OCI-LY7 (cell line): Measurements from ENCODE around the gene ZSCAN22. TPM values are rescaled to one million over a fixed set of nuclear protein-coding genes. Genes with fewer than 3 reads are reported as not detected.
A peak's percentile ranks its signal among the peaks of the same experiment; 100 is the strongest.
"Not testable (repeated sequence)": the region's sequence is repeated elsewhere in the genome, so short reads cannot be mapped to it uniquely, and the experiment has no call there.

Experiments used
- BruUV-seq: library from RNA; stranded (reverse); fragments of 400-500 nt; replicated peaks from 2 replicates; lab custom pipeline; 2021; lab: Mats Ljungman, UMichigan
- CTCF ChIA-PET: fragments of 300-600 bp; sonication (Branson Sonifier 250); formaldehyde crosslinking; loops from one replicate; lab custom pipeline; 2022; ENCODE audit warnings: antibody characterized with exemption; ENCODE audit not compliant: unreplicated experiment; lab: Charles Lee
- POLR2A ChIA-PET: fragments of 300-600 bp; sonication (Branson Sonifier 250); formaldehyde crosslinking; loops from one replicate; lab custom pipeline; 2022; ENCODE audit warnings: antibody characterized with exemption; lab: Charles Lee
- DNase-seq: peaks from one replicate; pipeline ENCODE4 v3.0.0-alpha.2; 2015; ENCODE audit warnings: low spot score
- H2AFZ ChIP-seq: fragments of 200-600 bp; sonication (generic), shearing (Covaris generic); 2 replicates; pipeline ENCODE4 v1.6.1; 2014; ENCODE audit warnings: mild to moderate bottlenecking, antibody characterized with exemption, low read length, moderate library complexity
- H3K27ac ChIP-seq: fragments of 200-600 bp; sonication (generic); 2 replicates; pipeline ENCODE4 v1.5.1; 2014; ENCODE audit warnings: mixed run types, low read depth, mild to moderate bottlenecking, moderate library complexity, low read length, inconsistent platforms; ENCODE audit not compliant: poor library complexity, severe bottlenecking
- H3K36me3 ChIP-seq: fragments of 200-600 bp; sonication (generic); 2 replicates; pipeline ENCODE4 v1.6.1; 2014; ENCODE audit warnings: mild to moderate bottlenecking, antibody characterized with exemption, low read length, moderate library complexity, mixed read lengths; ENCODE audit not compliant: insufficient read depth
- H3K4me1 ChIP-seq: fragments of 200-600 bp; sonication (generic); 2 replicates; pipeline ENCODE4 v1.5.1; 2014; ENCODE audit warnings: mild to moderate bottlenecking, low read length; ENCODE audit not compliant: insufficient read depth, poor library complexity, severe bottlenecking
- H3K4me2 ChIP-seq: fragments of 200-600 bp; sonication (generic); 2 replicates; pipeline ENCODE4 v1.6.1; 2014; ENCODE audit warnings: mild to moderate bottlenecking, low read length
- H3K4me3 ChIP-seq: fragments of 200-600 bp; sonication (generic); 2 replicates; pipeline ENCODE4 v1.5.1; 2014; ENCODE audit warnings: mild to moderate bottlenecking, low read depth, low read length; ENCODE audit not compliant: poor library complexity, severe bottlenecking
- H3K79me2 ChIP-seq: fragments of 200-600 bp; sonication (generic); 2 replicates; pipeline ENCODE4 v1.6.1; 2016; ENCODE audit warnings: low read depth, mild to moderate bottlenecking, low read length, moderate library complexity, mixed read lengths; ENCODE audit not compliant: insufficient read depth
- H3K9me2 ChIP-seq: fragments of 200-600 bp; sonication (generic); 2 replicates; pipeline ENCODE4 v1.6.1; 2016; ENCODE audit warnings: mild to moderate bottlenecking, low read length, mixed read lengths; ENCODE audit not compliant: insufficient read depth
- H3K9me3 ChIP-seq: fragments of 200-600 bp; sonication (generic); 2 replicates; pipeline ENCODE4 v1.6.1; 2014; ENCODE audit warnings: mild to moderate bottlenecking, mixed run types, low read length, mixed read lengths
- H4K20me1 ChIP-seq: fragments of 200-600 bp; sonication (generic); 2 replicates; pipeline ENCODE4 v1.6.1; 2014; ENCODE audit warnings: mild to moderate bottlenecking, antibody characterized with exemption, low read length, moderate library complexity, mixed read lengths; ENCODE audit not compliant: insufficient read depth
- EZH2phosphoT487 ChIP-seq: fragments of 200-600 bp; sonication (generic); IDR thresholded peaks from 2 replicates; pipeline ENCODE4 v1.6.1; 2018; ENCODE audit warnings: low read depth, borderline replicate concordance, mild to moderate bottlenecking, mixed run types, antibody characterized with exemption, low read length, moderate library complexity, mixed read lengths
- intact Hi-C: fragments of 100-400 bp; cut with micrococcal nuclease; formaldehyde crosslinking; loops from one replicate; pipeline ENCODE4 v1.10.0; 2022; ENCODE audit not compliant: unreplicated experiment
- total RNA-seq, 2 experiments: library from RNA; depleted of rRNA in 1 of 2; stranded (reverse); fragments of >200 nt in 1 of 2; shearing (Covaris generic) in 1 of 2; gene quantifications; 2 replicates each; pipeline ENCODE4 v1.2.3, GENCODE V29; 2014 to 2022
- TF ChIP-seq, protein P1 (sequence below): fragments of 200-600 bp; sonication (generic); conservative IDR thresholded peaks from 2 replicates; pipeline ENCODE4 v1.5.1; 2014; ENCODE audit warnings: mild to moderate bottlenecking, antibody characterized with exemption, low read length, moderate library complexity, mixed read lengths

ZSCAN22 gene
- total RNA-seq, 2 experiments from 2014 or later = 3.3 to 3.7 TPM

- peak overlapping the region; percentile 90 for H2AFZ ChIP-seq
- TSS peak; percentile 93 for BruUV-seq
Measured at GRCh38 chr19:58346961-58347929, 20.5 kb downstream of the ZSCAN22 start.

DNA sequence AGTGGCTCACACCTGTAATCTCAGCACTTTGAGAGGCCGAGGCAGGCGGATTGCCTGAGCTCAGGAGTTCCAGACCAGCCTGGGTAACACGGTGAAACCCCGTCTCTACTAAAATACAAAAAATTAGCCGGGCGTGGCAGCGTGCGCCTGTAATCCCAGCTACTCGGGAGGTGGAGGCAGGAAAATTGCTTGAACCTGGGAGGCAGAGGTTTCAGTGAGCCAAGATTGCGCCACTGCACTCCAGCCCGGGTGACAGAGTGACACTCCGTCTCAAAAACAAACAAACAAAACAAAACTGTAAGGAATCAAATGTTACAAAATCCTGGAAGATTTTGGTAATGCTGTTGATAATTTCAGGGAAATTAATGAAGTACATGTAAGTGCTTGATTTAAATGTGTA is 21.3 kb downstream of the ZSCAN22 start:
- H3K9me2 ChIP-seq, H3K36me3 ChIP-seq, BruUV-seq, H3K9me3 ChIP-seq, CTCF ChIA-PET, H4K20me1 ChIP-seq, DNase-seq: not testable (repeated sequence)
- POLR2A ChIA-PET = interaction anchor here (0.9 to 2.6 kb wide), 3 partner anchors 13 to 32 kb away, joined by 3 to 21 read pairs (median 4); partner anchors contain the start of gene ZNF497
- intact Hi-C loops = loop anchor here (5.0 kb wide), 1 partner anchor 129 kb away; the partner anchor contains the start of gene ZNF446
- Histone ChIP-seq H2AFZ (peak overlapping the region; percentile 68), H3K4me2 (peak overlapping the region; percentile 100), H3K79me2 (peaks cover 11% of the 10 kb centered on the region), H3K4me1 (peaks cover 18% of the 10 kb centered on the region), H3K27ac (peak overlapping the region; percentile 44), H3K4me3 (peak overlapping the region; percentile 79)

More at GRCh38 chr19:58346961-58347929, 20.5 kb downstream of the ZSCAN22 start:
- peaks cover 11% of the 10 kb centered on the region for H3K79me2 ChIP-seq
- 0 out of 2 replicates have a peak, but pooled peaks cover 4% of the 10 kb centered on the region for H3K36me3 ChIP-seq
- intact Hi-C loops = loop anchor here (2.0 to 5.0 kb wide), 3 partner anchors 20 to 130 kb away; partner anchors contain the start of genes ZNF446, ZNF8 and ZSCAN22
- ChIA-PET POLR2A (interaction anchor here (0.9 to 2.6 kb wide), 2 partner anchors 16 to 33 kb away, joined by 4 to 21 read pairs; partner anchors contain the start of gene ZNF497), CTCF (no interaction called here)
- peak; percentile 89 for DNase-seq
- no peaks in the 10 kb centered on the region for H3K9me2 ChIP-seq
- peaks cover 4% of the 10 kb centered on the region; the same call in 1 of the 2 replicates for H4K20me1 ChIP-seq
- TF ChIP-seq EZH2phosphoT487 = no peak
- TF ChIP-seq, protein P1, sequence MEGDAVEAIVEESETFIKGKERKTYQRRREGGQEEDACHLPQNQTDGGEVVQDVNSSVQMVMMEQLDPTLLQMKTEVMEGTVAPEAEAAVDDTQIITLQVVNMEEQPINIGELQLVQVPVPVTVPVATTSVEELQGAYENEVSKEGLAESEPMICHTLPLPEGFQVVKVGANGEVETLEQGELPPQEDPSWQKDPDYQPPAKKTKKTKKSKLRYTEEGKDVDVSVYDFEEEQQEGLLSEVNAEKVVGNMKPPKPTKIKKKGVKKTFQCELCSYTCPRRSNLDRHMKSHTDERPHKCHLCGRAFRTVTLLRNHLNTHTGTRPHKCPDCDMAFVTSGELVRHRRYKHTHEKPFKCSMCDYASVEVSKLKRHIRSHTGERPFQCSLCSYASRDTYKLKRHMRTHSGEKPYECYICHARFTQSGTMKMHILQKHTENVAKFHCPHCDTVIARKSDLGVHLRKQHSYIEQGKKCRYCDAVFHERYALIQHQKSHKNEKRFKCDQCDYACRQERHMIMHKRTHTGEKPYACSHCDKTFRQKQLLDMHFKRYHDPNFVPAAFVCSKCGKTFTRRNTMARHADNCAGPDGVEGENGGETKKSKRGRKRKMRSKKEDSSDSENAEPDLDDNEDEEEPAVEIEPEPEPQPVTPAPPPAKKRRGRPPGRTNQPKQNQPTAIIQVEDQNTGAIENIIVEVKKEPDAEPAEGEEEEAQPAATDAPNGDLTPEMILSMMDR = no peak
- peaks cover 18% of the 10 kb centered on the region for H3K4me1 ChIP-seq
- H3K9me3 ChIP-seq = no peaks in the 10 kb centered on the region
- H3K27ac ChIP-seq = peak overlapping the region; percentile 44
- H3K4me3 ChIP-seq = peak overlapping the region; percentile 79
- peak overlapping the region; percentile 100 for H3K4me2 ChIP-seq

GRCh38 chr19:58349590-58349989 is 22.8 kb downstream of the ZSCAN22 start:
- H3K4me1 ChIP-seq = peaks cover 18% of the 10 kb centered on the region
- H3K27ac ChIP-seq = no peak overlapping the region
- TF ChIP-seq, protein P1 = no peak
- TF ChIP-seq EZH2phosphoT487 = no peak
- H4K20me1 ChIP-seq = peaks cover 4% of the 10 kb centered on the region; the same call in 1 of the 2 replicates
- ChIA-PET POLR2A (interaction anchor here (1.1 kb wide), 1 partner anchor 12 kb away, joined by 3 read pairs; no protein-coding TSS in a partner anchor), CTCF (no interaction called here)
- H3K79me2 ChIP-seq = peaks cover 11% of the 10 kb centered on the region
- H2AFZ ChIP-seq = no peak overlapping the region
- H3K9me3 ChIP-seq = no peaks in the 10 kb centered on the region
- H3K4me2 ChIP-seq = peak overlapping the region; percentile 100; the same call in 1 of the 2 replicates
- no peaks in the 10 kb centered on the region for H3K9me2 ChIP-seq
- peaks cover 5% of the 10 kb centered on the region; the same call in 1 of the 2 replicates for H3K36me3 ChIP-seq
- no peak overlapping the region for H3K4me3 ChIP-seq
- no TSS peak for BruUV-seq
- intact Hi-C loops = loop anchor here (5.0 kb wide), 1 partner anchor 128 kb away; the partner anchor contains the start of gene ZNF446
- DNase-seq = no peak
